ENCODE data around the gene CEP126. TPM values are rescaled to one million over a fixed set of nuclear protein-coding genes. Genes with fewer than 3 reads are reported as not detected.
"Not testable (repeated sequence)": the region's sequence is repeated elsewhere in the genome, so short reads cannot be mapped to it uniquely, and the experiment has no call there.

Gene CEP126
- total and polyA plus RNA-seq, 2 of the 13 experiments (the other 11 are each of a cell fraction or from before 2014, with no cell fraction given): 1.4 to 1.7 TPM

GRCh38 chr11:101994052-101994469 is 79.3 kb downstream of the CEP126 start (continued):
- TF ChIP-seq ZBED4 (CRISPR knock-in tag; IDR thresholded peaks at IDR 0.05; ENCODE audit: borderline replicate concordance) (peak; percentile 51; the same call in 1 of the 2 replicates), ZSCAN9 (CRISPR knock-in tag; IDR thresholded peaks at IDR 0.05; ENCODE audit: borderline replicate concordance) (peak; percentile 61; the same call in 1 of the 2 replicates), TCF12 (CRISPR knock-in tag; IDR thresholded peaks at IDR 0.05) (0 out of 2 replicates have a peak, but pooled peaks have one; percentile 47), ZNF317 (CRISPR knock-in tag; IDR thresholded peaks at IDR 0.05) (0 out of 2 replicates have a peak, but pooled peaks have one; percentile 41), MAFK (conservative IDR thresholded peaks at IDR 0.05 in 1 of 2, IDR thresholded peaks at IDR 0.05 in 1 of 2; ENCODE audit: low read length in 2 of 2) (0 out of 4 replicates have a peak, but pooled peaks of 1 of the 2 experiments have one; percentile 11), MLX (CRISPR knock-in tag; IDR thresholded peaks at IDR 0.05) (peak; percentile 78), RXRB (CRISPR knock-in tag; IDR thresholded peaks at IDR 0.05; ENCODE audit: borderline replicate concordance) (peak; percentile 88), POGZ (CRISPR knock-in tag; IDR thresholded peaks at IDR 0.05) (peak; percentile 94), SMAD3 (CRISPR knock-in tag; IDR thresholded peaks at IDR 0.05) (peak; percentile 80; the same call in 1 of the 2 replicates), ADNP (CRISPR knock-in tag; IDR thresholded peaks at IDR 0.05) (peak; percentile 95), ZNF605 (CRISPR knock-in tag; IDR thresholded peaks at IDR 0.05) (0 out of 2 replicates have a peak, but pooled peaks have one; percentile 37), ZNF792 (CRISPR knock-in tag; IDR thresholded peaks at IDR 0.05) (peak; percentile 82; the same call in 1 of the 2 replicates), HOXD1 (CRISPR knock-in tag; IDR thresholded peaks at IDR 0.05) (peak; percentile 92), ZNF292 (CRISPR knock-in tag; IDR thresholded peaks at IDR 0.05; ENCODE audit: borderline replicate concordance, low read depth) (peak; percentile 77; the same call in 1 of the 2 replicates)
- TF ChIP-seq TCF12 (IDR thresholded peaks at IDR 0.05): not testable (repeated sequence)
- TF ChIP-seq, protein P1, sequence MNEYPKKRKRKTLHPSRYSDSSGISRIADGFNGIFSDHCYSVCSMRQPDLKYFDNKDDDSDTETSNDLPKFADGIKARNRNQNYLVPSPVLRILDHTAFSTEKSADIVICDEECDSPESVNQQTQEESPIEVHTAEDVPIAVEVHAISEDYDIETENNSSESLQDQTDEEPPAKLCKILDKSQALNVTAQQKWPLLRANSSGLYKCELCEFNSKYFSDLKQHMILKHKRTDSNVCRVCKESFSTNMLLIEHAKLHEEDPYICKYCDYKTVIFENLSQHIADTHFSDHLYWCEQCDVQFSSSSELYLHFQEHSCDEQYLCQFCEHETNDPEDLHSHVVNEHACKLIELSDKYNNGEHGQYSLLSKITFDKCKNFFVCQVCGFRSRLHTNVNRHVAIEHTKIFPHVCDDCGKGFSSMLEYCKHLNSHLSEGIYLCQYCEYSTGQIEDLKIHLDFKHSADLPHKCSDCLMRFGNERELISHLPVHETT (CRISPR knock-in tag; conservative IDR thresholded peaks at IDR 0.05): 0 out of 2 replicates have a peak, but pooled peaks have one; percentile 38
- TF ChIP-seq, protein P2, sequence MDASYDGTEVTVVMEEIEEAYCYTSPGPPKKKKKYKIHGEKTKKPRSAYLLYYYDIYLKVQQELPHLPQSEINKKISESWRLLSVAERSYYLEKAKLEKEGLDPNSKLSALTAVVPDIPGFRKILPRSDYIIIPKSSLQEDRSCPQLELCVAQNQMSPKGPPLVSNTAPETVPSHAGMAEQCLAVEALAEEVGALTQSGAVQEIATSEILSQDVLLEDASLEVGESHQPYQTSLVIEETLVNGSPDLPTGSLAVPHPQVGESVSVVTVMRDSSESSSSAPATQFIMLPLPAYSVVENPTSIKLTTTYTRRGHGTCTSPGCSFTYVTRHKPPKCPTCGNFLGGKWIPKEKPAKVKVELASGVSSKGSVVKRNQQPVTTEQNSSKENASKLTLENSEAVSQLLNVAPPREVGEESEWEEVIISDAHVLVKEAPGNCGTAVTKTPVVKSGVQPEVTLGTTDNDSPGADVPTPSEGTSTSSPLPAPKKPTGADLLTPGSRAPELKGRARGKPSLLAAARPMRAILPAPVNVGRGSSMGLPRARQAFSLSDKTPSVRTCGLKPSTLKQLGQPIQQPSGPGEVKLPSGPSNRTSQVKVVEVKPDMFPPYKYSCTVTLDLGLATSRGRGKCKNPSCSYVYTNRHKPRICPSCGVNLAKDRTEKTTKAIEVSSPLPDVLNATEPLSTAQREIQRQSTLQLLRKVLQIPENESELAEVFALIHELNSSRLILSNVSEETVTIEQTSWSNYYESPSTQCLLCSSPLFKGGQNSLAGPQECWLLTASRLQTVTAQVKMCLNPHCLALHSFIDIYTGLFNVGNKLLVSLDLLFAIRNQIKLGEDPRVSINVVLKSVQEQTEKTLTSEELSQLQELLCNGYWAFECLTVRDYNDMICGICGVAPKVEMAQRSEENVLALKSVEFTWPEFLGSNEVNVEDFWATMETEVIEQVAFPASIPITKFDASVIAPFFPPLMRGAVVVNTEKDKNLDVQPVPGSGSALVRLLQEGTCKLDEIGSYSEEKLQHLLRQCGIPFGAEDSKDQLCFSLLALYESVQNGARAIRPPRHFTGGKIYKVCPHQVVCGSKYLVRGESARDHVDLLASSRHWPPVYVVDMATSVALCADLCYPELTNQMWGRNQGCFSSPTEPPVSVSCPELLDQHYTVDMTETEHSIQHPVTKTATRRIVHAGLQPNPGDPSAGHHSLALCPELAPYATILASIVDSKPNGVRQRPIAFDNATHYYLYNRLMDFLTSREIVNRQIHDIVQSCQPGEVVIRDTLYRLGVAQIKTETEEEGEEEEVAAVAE (CRISPR knock-in tag; IDR thresholded peaks at IDR 0.05; ENCODE audit: borderline replicate concordance): peak; percentile 72; the same call in 1 of the 2 replicates
- TF ChIP-seq, protein P3, sequence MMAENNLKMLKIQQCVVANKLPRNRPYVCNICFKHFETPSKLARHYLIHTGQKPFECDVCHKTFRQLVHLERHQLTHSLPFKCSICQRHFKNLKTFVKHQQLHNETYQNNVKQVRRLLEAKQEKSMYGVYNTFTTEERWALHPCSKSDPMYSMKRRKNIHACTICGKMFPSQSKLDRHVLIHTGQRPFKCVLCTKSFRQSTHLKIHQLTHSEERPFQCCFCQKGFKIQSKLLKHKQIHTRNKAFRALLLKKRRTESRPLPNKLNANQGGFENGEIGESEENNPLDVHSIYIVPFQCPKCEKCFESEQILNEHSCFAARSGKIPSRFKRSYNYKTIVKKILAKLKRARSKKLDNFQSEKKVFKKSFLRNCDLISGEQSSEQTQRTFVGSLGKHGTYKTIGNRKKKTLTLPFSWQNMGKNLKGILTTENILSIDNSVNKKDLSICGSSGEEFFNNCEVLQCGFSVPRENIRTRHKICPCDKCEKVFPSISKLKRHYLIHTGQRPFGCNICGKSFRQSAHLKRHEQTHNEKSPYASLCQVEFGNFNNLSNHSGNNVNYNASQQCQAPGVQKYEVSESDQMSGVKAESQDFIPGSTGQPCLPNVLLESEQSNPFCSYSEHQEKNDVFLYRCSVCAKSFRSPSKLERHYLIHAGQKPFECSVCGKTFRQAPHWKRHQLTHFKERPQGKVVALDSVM (CRISPR knock-in tag; IDR thresholded peaks at IDR 0.05): peak; percentile 94

Measured in HepG2 (cell line).